HEK293 (cell line): Measurements from ENCODE around the gene NPAT.

Experiments
- CTCF ChIA-PET: fragments of 350-600 bp; formaldehyde crosslinking; extraction: SDS; loops from one replicate; lab custom pipeline; 2021; ENCODE audit warnings: antibody characterized with exemption; lab: Yijun Ruan, JAX
- POLR2A ChIA-PET: fragments of 300-600 bp; formaldehyde crosslinking; extraction: SDS; loops from one replicate; lab custom pipeline; 2020; ENCODE audit warnings: antibody characterized with exemption, inconsistent platforms; lab: Yijun Ruan, JAX
- H3K27ac ChIP-seq: fragments of 200-500 bp; sonication (Bioruptor generic); 2 replicates; pipeline ENCODE4 v1.5.1; 2014; ENCODE audit warnings: low read depth, low read length, control low read depth, inconsistent platforms; ENCODE audit errors: extremely low read depth
- H3K36me3 ChIP-seq, 2 experiments: fragments of 200-500 bp in 1 of 2; sonication (Bioruptor generic) in 1 of 2; 1 replicate in 1 of 2; 2 replicates in 1 of 2; pipeline ENCODE4 v1.5.1; 2014 to 2017; ENCODE audit warnings: inconsistent platforms in 2 of 2, low read length in 2 of 2; ENCODE audit not compliant: control insufficient read depth in 2 of 2, insufficient read depth in 1 of 2
- H3K4me1 ChIP-seq: fragments of 200-500 bp; sonication (Bioruptor generic); 2 replicates; pipeline ENCODE4 v1.5.1; 2014; ENCODE audit warnings: mild to moderate bottlenecking, low read length, inconsistent platforms; ENCODE audit not compliant: control insufficient read depth, insufficient read depth
- H3K4me3 ChIP-seq: 2 replicates; pipeline ENCODE4 v1.5.1; 2011; ENCODE audit warnings: low read depth, mild to moderate bottlenecking, control low read depth, low read length, moderate library complexity
- H3K9me3 ChIP-seq: fragments of 200-500 bp; sonication (Bioruptor generic); 2 replicates; pipeline ENCODE4 v1.5.1; 2014; ENCODE audit warnings: low read depth, low read length, inconsistent platforms; ENCODE audit not compliant: control insufficient read depth, insufficient read depth
- GFI1B ChIP-seq: fragments of 450-650 bp; formaldehyde crosslinking; IDR thresholded peaks from 2 replicates; pipeline ENCODE4 v1.5.1; 2016; ENCODE audit warnings: missing biosample characterization, missing genetic modification characterization
- GLI2 ChIP-seq: fragments of 450-650 bp; formaldehyde crosslinking; IDR thresholded peaks from 2 replicates; pipeline ENCODE4; 2017; ENCODE audit warnings: missing biosample characterization, missing genetic modification characterization, low read depth, borderline replicate concordance
- TCF7L2 ChIP-seq: IDR thresholded peaks from 2 replicates; pipeline ENCODE4 v1.6.1; 2011; ENCODE audit warnings: low read depth, mild to moderate bottlenecking, inconsistent platforms, low read length, moderate library complexity, borderline replicate concordance
- ZBTB17 ChIP-seq: fragments of 450-650 bp; formaldehyde crosslinking; IDR thresholded peaks from 2 replicates; pipeline ENCODE4 v1.5.1; 2016; ENCODE audit warnings: missing biosample characterization, missing genetic modification characterization
- ZBTB21 ChIP-seq: fragments of 450-650 bp; formaldehyde crosslinking; IDR thresholded peaks from 2 replicates; pipeline ENCODE4 v1.5.1; 2017; ENCODE audit warnings: missing biosample characterization, missing genetic modification characterization
- ZBTB26 ChIP-seq: fragments of 450-650 bp; formaldehyde crosslinking; optimal IDR thresholded peaks from 2 replicates; pipeline ENCODE3; 2016; ENCODE audit warnings: missing biosample characterization, mild to moderate bottlenecking, missing genetic modification characterization
- ZBTB6 ChIP-seq: fragments of 450-650 bp; formaldehyde crosslinking; IDR thresholded peaks from 2 replicates; pipeline ENCODE4 v1.5.1; 2017; ENCODE audit warnings: missing biosample characterization, missing genetic modification characterization
- ZNF274 ChIP-seq, 2 experiments: fragments of 200-500 bp in 1 of 2; fragments of 450-650 bp in 1 of 2; sonication (Bioruptor generic) in 1 of 2; formaldehyde crosslinking in 1 of 2; IDR thresholded peaks; 2 replicates each; pipeline versions ENCODE4 v1.5.1 to v1.6.1; 2014 to 2016; ENCODE audit warnings: borderline replicate concordance in 1 of 2, inconsistent platforms in 1 of 2, low read length in 1 of 2, missing biosample characterization in 1 of 2, missing genetic modification characterization in 1 of 2
- ZNF391 ChIP-seq: fragments of 450-650 bp; formaldehyde crosslinking; IDR thresholded peaks from 2 replicates; pipeline ENCODE4 v1.5.1; 2016; ENCODE audit warnings: low read depth, missing biosample characterization, missing genetic modification characterization, borderline replicate concordance
- ZNF426 ChIP-seq: fragments of 450-650 bp; formaldehyde crosslinking; IDR thresholded peaks from 2 replicates; pipeline ENCODE4 v1.5.1; 2017; ENCODE audit warnings: missing biosample characterization, missing genetic modification characterization, mild to moderate bottlenecking, inconsistent platforms, moderate library complexity
- ZNF449 ChIP-seq: fragments of 450-650 bp; formaldehyde crosslinking; IDR thresholded peaks from 2 replicates; pipeline ENCODE4 v1.5.1; 2017; ENCODE audit warnings: missing biosample characterization, mild to moderate bottlenecking, missing genetic modification characterization, moderate library complexity
- ZNF514 ChIP-seq: fragments of 450-650 bp; formaldehyde crosslinking; IDR thresholded peaks from 2 replicates; pipeline ENCODE4 v1.5.1; 2016; ENCODE audit warnings: missing biosample characterization, missing genetic modification characterization
- ZNF555 ChIP-seq: fragments of 450-650 bp; formaldehyde crosslinking; conservative IDR thresholded peaks from 2 replicates; pipeline ENCODE4 v1.5.1; 2017; ENCODE audit warnings: missing biosample characterization, mild to moderate bottlenecking, missing genetic modification characterization, inconsistent platforms
- ZNF600 ChIP-seq: fragments of 450-650 bp; formaldehyde crosslinking; IDR thresholded peaks from 2 replicates; pipeline ENCODE4 v1.5.1; 2016; ENCODE audit warnings: missing biosample characterization, missing genetic modification characterization
- ZNF624 ChIP-seq: fragments of 450-650 bp; formaldehyde crosslinking; IDR thresholded peaks from 2 replicates; pipeline ENCODE4 v1.5.1; 2017; ENCODE audit warnings: missing biosample characterization, missing genetic modification characterization
- ZNF660 ChIP-seq: fragments of 450-650 bp; IDR thresholded peaks from 2 replicates; pipeline ENCODE4 v1.5.1; 2018; ENCODE audit warnings: missing biosample characterization, mild to moderate bottlenecking, missing genetic modification characterization
- ZNF670 ChIP-seq: fragments of 450-650 bp; formaldehyde crosslinking; IDR thresholded peaks from 2 replicates; pipeline ENCODE4 v1.5.1; 2016; ENCODE audit warnings: missing biosample characterization, missing genetic modification characterization, low read depth
- TF ChIP-seq, protein P1 (sequence below): fragments of 450-650 bp; formaldehyde crosslinking; IDR thresholded peaks from 2 replicates; pipeline ENCODE4 v1.5.1; 2016; ENCODE audit warnings: missing biosample characterization, missing genetic modification characterization
- TF ChIP-seq, protein P2 (sequence below): fragments of 450-650 bp; formaldehyde crosslinking; IDR thresholded peaks from 2 replicates; pipeline ENCODE4 v1.5.1; 2016; ENCODE audit warnings: missing biosample characterization, missing genetic modification characterization, borderline replicate concordance
- TF ChIP-seq, protein P3 (sequence below): fragments of 450-650 bp; formaldehyde crosslinking; conservative IDR thresholded peaks from 2 replicates; pipeline ENCODE4 v1.5.1; 2016; ENCODE audit warnings: low read depth, missing biosample characterization, missing genetic modification characterization
- TF ChIP-seq, protein P4 (sequence below): sonication (generic); formaldehyde crosslinking; IDR thresholded peaks from 2 replicates; pipeline ENCODE4 v1.8.1; 2022; ENCODE audit warnings: mild to moderate bottlenecking, moderate library complexity, missing genetic modification reagents

The NPAT gene

GRCh38 chr11:108213784-108214183 is 8.7 kb downstream of the NPAT start:
- Histone ChIP-seq H3K4me3 (no peak overlapping the region), H3K27ac (no peak overlapping the region), H3K9me3 (no peaks in the 10 kb centered on the region), H3K36me3 (peaks cover 4 to 69% of the 10 kb centered on the region in 2 experiments; a peak in 2 of 3 replicates), H3K4me1 (no peaks in the 10 kb centered on the region)
- ChIA-PET CTCF (no interaction called here), POLR2A (no interaction called here)
- no peak for TF ChIP-seq GFI1B (tag by site-specific recombination)
- TF ChIP-seq TCF7L2, result no peak
- TF ChIP-seq ZNF274 (IDR thresholded peaks at IDR 0.05; ENCODE audit: low read length), result no peak
- TF ChIP-seq ZNF274 (tag by site-specific recombination; IDR thresholded peaks at IDR 0.05; ENCODE audit: borderline replicate concordance), result no peak
- TF ChIP-seq ZNF514, result no peak
- no peak for TF ChIP-seq ZBTB17 (tag by site-specific recombination)
- no peak for TF ChIP-seq ZNF555 (tag by site-specific recombination)
- no peak for TF ChIP-seq ZNF660
- TF ChIP-seq GLI2 (tag by site-specific recombination), result no peak
- no peak for TF ChIP-seq ZNF670 (tag by site-specific recombination)

DNA sequence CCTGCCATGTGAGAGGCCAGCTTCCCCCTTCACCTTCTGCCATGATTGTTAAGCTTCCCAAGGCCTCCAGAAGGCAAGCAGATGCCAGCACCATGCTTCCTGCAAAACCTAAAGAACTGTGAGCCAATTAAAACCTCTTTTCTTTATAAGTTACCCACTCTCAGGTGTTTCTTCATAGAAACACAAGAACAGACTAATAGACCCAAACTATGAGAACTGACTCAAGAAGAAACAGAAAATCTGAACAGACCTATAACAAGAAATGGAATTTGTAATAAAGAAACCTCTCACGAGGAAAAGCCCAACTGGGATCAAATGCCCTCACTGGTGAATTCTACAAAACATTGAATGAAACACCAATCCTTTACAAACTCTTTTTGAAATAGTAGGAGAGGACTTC is 12.0 kb downstream of the NPAT start:
- Histone ChIP-seq H3K4me3 (no peak overlapping the region), H3K36me3 (peaks cover 5 to 85% of the 10 kb centered on the region in 2 experiments; a peak in 2 of 3 replicates), H3K9me3 (no peaks in the 10 kb centered on the region), H3K4me1 (no peaks in the 10 kb centered on the region), H3K27ac (no peak overlapping the region)
- CTCF ChIA-PET, result no interaction called here
- POLR2A ChIA-PET, result no interaction called here
- TF ChIP-seq, protein P1, sequence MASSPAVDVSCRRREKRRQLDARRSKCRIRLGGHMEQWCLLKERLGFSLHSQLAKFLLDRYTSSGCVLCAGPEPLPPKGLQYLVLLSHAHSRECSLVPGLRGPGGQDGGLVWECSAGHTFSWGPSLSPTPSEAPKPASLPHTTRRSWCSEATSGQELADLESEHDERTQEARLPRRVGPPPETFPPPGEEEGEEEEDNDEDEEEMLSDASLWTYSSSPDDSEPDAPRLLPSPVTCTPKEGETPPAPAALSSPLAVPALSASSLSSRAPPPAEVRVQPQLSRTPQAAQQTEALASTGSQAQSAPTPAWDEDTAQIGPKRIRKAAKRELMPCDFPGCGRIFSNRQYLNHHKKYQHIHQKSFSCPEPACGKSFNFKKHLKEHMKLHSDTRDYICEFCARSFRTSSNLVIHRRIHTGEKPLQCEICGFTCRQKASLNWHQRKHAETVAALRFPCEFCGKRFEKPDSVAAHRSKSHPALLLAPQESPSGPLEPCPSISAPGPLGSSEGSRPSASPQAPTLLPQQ, result no peak
- TF ChIP-seq ZNF426 (tag by site-specific recombination), result no peak
- TF ChIP-seq, protein P2, sequence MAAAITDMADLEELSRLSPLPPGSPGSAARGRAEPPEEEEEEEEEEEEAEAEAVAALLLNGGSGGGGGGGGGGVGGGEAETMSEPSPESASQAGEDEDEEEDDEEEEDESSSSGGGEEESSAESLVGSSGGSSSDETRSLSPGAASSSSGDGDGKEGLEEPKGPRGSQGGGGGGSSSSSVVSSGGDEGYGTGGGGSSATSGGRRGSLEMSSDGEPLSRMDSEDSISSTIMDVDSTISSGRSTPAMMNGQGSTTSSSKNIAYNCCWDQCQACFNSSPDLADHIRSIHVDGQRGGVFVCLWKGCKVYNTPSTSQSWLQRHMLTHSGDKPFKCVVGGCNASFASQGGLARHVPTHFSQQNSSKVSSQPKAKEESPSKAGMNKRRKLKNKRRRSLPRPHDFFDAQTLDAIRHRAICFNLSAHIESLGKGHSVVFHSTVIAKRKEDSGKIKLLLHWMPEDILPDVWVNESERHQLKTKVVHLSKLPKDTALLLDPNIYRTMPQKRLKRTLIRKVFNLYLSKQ, result no peak
- no peak for TF ChIP-seq ZNF624 (tag by site-specific recombination)
- no peak for TF ChIP-seq ZBTB6 (tag by site-specific recombination)
- TF ChIP-seq, protein P3, sequence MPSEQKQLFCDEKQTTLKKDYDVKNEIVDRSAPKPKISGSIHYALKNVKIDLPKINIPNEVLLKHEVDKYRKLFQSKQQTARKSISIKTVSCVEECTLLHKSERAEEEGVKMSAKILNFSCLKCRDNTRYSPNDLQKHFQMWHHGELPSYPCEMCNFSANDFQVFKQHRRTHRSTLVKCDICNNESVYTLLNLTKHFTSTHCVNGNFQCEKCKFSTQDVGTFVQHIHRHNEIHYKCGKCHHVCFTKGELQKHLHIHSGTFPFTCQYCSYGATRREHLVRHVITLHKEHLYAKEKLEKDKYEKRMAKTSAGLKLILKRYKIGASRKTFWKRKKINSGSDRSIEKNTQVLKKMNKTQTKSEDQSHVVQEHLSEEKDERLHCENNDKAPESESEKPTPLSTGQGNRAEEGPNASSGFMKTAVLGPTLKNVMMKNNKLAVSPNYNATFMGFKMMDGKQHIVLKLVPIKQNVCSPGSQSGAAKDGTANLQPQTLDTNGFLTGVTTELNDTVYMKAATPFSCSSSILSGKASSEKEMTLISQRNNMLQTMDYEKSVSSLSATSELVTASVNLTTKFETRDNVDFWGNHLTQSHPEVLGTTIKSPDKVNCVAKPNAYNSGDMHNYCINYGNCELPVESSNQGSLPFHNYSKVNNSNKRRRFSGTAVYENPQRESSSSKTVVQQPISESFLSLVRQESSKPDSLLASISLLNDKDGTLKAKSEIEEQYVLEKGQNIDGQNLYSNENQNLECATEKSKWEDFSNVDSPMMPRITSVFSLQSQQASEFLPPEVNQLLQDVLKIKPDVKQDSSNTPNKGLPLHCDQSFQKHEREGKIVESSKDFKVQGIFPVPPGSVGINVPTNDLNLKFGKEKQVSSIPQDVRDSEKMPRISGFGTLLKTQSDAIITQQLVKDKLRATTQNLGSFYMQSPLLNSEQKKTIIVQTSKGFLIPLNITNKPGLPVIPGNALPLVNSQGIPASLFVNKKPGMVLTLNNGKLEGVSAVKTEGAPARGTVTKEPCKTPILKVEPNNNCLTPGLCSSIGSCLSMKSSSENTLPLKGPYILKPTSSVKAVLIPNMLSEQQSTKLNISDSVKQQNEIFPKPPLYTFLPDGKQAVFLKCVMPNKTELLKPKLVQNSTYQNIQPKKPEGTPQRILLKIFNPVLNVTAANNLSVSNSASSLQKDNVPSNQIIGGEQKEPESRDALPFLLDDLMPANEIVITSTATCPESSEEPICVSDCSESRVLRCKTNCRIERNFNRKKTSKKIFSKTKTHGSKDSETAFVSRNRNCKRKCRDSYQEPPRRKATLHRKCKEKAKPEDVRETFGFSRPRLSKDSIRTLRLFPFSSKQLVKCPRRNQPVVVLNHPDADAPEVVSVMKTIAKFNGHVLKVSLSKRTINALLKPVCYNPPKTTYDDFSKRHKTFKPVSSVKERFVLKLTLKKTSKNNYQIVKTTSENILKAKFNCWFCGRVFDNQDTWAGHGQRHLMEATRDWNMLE (tag by site-specific recombination), result no peak
- no peak for TF ChIP-seq ZBTB21 (tag by site-specific recombination)
- TF ChIP-seq ZNF449 (tag by site-specific recombination), result no peak
- TF ChIP-seq ZNF391 (tag by site-specific recombination), result no peak
- TF ChIP-seq ZNF600 (tag by site-specific recombination), result no peak
- no peak for TF ChIP-seq ZBTB26 (tag by site-specific recombination)
- TF ChIP-seq, protein P4, sequence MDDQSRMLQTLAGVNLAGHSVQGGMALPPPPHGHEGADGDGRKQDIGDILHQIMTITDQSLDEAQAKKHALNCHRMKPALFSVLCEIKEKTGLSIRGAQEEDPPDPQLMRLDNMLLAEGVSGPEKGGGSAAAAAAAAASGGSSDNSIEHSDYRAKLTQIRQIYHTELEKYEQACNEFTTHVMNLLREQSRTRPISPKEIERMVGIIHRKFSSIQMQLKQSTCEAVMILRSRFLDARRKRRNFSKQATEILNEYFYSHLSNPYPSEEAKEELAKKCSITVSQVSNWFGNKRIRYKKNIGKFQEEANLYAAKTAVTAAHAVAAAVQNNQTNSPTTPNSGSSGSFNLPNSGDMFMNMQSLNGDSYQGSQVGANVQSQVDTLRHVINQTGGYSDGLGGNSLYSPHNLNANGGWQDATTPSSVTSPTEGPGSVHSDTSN (CRISPR knock-in tag), result no peak
